HL-60/S4 treated with retinoic acid at 250 ng/mL for 4 days and 3 days (cell line): Measurements from ENCODE around the gene CCDC150.

Experiments
- in situ Hi-C: fragments of 300-500 bp; cut with MboI; formaldehyde crosslinking; loops from 2 replicates; pipeline ENCODE4 v1.7.0; 2022; ENCODE audit warnings: low sequenced_read_pairs

The CCDC150 gene

GRCh38 chr2:196758474-196759377, 119.2 kb downstream of the CCDC150 start:
- in situ Hi-C loops, result no loop called here

- in situ Hi-C loops, result no loop called here
These were observed 119.8 kb downstream of the CCDC150 start for GRCh38 chr2:196759378-196759706.

GRCh38 chr2:196767101-196767500, 127.6 kb downstream of the CCDC150 start:
- in situ Hi-C loops, result no loop called here
